ENCODE measurements around the gene AMOTL1.

DNA sequence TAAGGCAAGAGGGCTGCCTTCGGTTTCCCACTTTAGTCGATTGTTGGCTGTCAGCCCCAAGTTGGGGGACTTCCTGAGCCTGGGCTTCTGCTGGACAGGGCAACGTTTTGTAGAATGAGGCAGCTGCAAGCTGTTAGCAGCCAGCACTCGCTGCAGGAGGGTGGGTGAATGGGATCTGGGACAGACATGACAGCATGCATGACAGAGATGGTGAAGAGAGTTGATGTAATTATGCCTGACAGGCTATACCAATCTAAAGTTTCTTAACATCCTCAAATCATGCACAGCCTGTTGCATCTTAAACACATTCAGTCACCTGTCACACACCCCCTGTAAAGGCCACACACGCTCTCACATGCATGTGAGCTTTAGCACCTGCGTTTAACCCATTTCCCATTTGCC, 156.0 kb downstream of the AMOTL1 start:
- TF ChIP-seq POLR2A (IDR thresholded peaks at IDR 0.05), result no peak
- TF ChIP-seq, protein P1, sequence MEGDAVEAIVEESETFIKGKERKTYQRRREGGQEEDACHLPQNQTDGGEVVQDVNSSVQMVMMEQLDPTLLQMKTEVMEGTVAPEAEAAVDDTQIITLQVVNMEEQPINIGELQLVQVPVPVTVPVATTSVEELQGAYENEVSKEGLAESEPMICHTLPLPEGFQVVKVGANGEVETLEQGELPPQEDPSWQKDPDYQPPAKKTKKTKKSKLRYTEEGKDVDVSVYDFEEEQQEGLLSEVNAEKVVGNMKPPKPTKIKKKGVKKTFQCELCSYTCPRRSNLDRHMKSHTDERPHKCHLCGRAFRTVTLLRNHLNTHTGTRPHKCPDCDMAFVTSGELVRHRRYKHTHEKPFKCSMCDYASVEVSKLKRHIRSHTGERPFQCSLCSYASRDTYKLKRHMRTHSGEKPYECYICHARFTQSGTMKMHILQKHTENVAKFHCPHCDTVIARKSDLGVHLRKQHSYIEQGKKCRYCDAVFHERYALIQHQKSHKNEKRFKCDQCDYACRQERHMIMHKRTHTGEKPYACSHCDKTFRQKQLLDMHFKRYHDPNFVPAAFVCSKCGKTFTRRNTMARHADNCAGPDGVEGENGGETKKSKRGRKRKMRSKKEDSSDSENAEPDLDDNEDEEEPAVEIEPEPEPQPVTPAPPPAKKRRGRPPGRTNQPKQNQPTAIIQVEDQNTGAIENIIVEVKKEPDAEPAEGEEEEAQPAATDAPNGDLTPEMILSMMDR (IDR thresholded peaks at IDR 0.05), result no peak
- no peak for TF ChIP-seq POLR2AphosphoS5 (IDR thresholded peaks at IDR 0.05)
- no peak for TF ChIP-seq EP300 (IDR thresholded peaks at IDR 0.05)

Data from sigmoid colon (tissue), 4 donors.